Right cardiac atrium (tissue), 5 donors: ENCODE measurements around the gene PLGRKT. TPM values are rescaled to one million over a fixed set of nuclear protein-coding genes. Genes with fewer than 3 reads are reported as not detected.

Source experiments
- ATAC-seq, 2 donors: fragments of 200-7000 bp; cut with Tn5 transposase; one replicate each; pipeline versions ENCODE4 v1.8.0 to v1.9.1; 2020; ENCODE audit warnings: moderate library complexity in 2 of 2, mild to moderate bottlenecking in 1 of 2
- DNase-seq, 3 donors: peaks; one replicate each; pipeline ENCODE4 v3.0.0-alpha.2; 2020
- H3K27ac ChIP-seq: one replicate; pipeline ENCODE4 v1.5.1; 2013; ENCODE audit warnings: mild to moderate bottlenecking, low read length, control low read depth, moderate library complexity
- H3K27me3 ChIP-seq: one replicate; pipeline ENCODE4 v1.6.1; 2013; ENCODE audit not compliant: control insufficient read depth, insufficient read depth
- H3K4me1 ChIP-seq: one replicate; pipeline ENCODE4 v1.6.1; 2013; ENCODE audit warnings: low read length; ENCODE audit not compliant: control insufficient read depth, insufficient read depth
- H3K4me3 ChIP-seq: one replicate; pipeline ENCODE4 v1.5.1; 2013; ENCODE audit warnings: low read length, control low read depth
- H3K9me3 ChIP-seq: one replicate; pipeline ENCODE4 v1.6.1; 2013; ENCODE audit warnings: low read length; ENCODE audit not compliant: control insufficient read depth
- WGBS: extraction: QIAGEN DNeasy Blood & Tissue Kit; methylation state at CpG from one replicate; pipeline ENCODE4 v1.1.7; 2013; 5-methylcytosine and 5-hydroxymethylcytosine counted together
- intact Hi-C, 4 donors: fragments of 100-400 bp; cut with DNase I; formaldehyde crosslinking; loops; one replicate each; pipeline versions ENCODE4 v1.11.0 to v1.14.0; 2022 to 2023
- long read RNA-seq, 4 donors: library from polyadenylated mRNA; unstranded; transcript quantifications; one replicate each; pipeline ENCODE4 v2.0.0, GENCODE V29; 2020 to 2021
- polyA plus RNA-seq: library from polyadenylated mRNA; stranded (reverse); fragments of 200-250 nt; gene quantifications from one replicate; pipeline ENCODE4 v1.2.3, GENCODE V29; 2013
- total RNA-seq, 4 donors: library from RNA; stranded (reverse); fragmentation: NEBNext Ultra II Directional; extraction: Animal tissue kit (Norgen Biotek cat#: 25700); gene quantifications; one replicate each; pipeline ENCODE4 v1.2.1, GENCODE V29; 2021
- donor health status: healthy with polysubstance abuse.
- donor health status: DM: no; HTN: yes; CAD: no.
- donor health status: DM: no; HTN: no; CAD: no.
- donor health status: DM: no; HTN: yes; CAD: no; lungs with severe emphysema.
- donor health status: DM: yes; HTN: yes; CAD: no.

Gene PLGRKT
- total RNA-seq (10 to 100 TPM; 31.5 to 40.3 (median 34.1) TPM), polyA plus RNA-seq (44.5 TPM)
- long read RNA-seq, donor 1, transcript PLGRKT-201 (6 exons, 932 nt) = major isoform, 35 of 46 reads
- long read RNA-seq, donor 1, partial matches to known transcripts = 4 of 46 reads
- long read RNA-seq, donor 1, other reads (novel, unspliced or antisense) = 7 of 46 reads
- long read RNA-seq, donor 2, transcript PLGRKT-201 (6 exons, 932 nt) = major isoform, 14 of 23 reads
- long read RNA-seq, donor 2, partial matches to known transcripts = 1 of 23 reads
- long read RNA-seq, donor 2, other reads (novel, unspliced or antisense) = 8 of 23 reads
- long read RNA-seq, donor 3, transcript PLGRKT-201 (6 exons, 932 nt) = major isoform, 26 of 34 reads
- long read RNA-seq, donor 3, partial matches to known transcripts = 0 of 34 reads
- long read RNA-seq, donor 3, other reads (novel, unspliced or antisense) = 8 of 34 reads
- long read RNA-seq, donor 4, transcript PLGRKT-201 (6 exons, 932 nt) = major isoform, 14 of 17 reads
- long read RNA-seq, donor 4, partial matches to known transcripts = 0 of 17 reads
- long read RNA-seq, donor 4, other reads (novel, unspliced or antisense) = 3 of 17 reads

- DNase-seq (peak; percentile 97 to 98 (median 98)), ATAC-seq (peak; percentile 99 to 100)
- intact Hi-C loops = loop anchor here in 2 of 4 donors (5.0 to 10.0 kb wide), 2 partner anchors 155 to 683 kb away; no protein-coding TSS in a partner anchor
- H3K27ac ChIP-seq = peak within 1 kb of the TSS; percentile 91
- under 1% methylated on average over 55 of the region's 55 CpGs for WGBS
- peak within 1 kb of the TSS; percentile 61 for H3K4me3 ChIP-seq
- peaks cover 5% of the 10 kb centered on the region for H3K4me1 ChIP-seq
- H3K9me3 ChIP-seq = no peaks in the 10 kb centered on the region
- no peaks in the 10 kb centered on the region for H3K27me3 ChIP-seq
Measured at GRCh38 chr9:5437254-5438216, at the start of gene PLGRKT. Gene PLGRKT, minus strand, starts transcription at chr9:5437925. Its CDS starts 5,948 bp downstream, at chr9:5431977.

GRCh38 chr9:5486988-5487387 lies 49.3 kb upstream of the PLGRKT start:
- DNase-seq (no peak), ATAC-seq (no peak)
- Histone ChIP-seq H3K4me1 (no peaks in the 10 kb centered on the region), H3K27ac (no peak overlapping the region), H3K9me3 (no peaks in the 10 kb centered on the region), H3K27me3 (no peaks in the 10 kb centered on the region), H3K4me3 (no peak overlapping the region)
- intact Hi-C loops = loop anchor here in 1 of 4 donors (10.0 kb wide), 1 partner anchor 58 kb away; no protein-coding TSS in a partner anchor
- WGBS = 95% methylated on average over 5 of the region's 5 CpGs

- Histone ChIP-seq H3K27ac (no peak overlapping the region), H3K4me3 (no peak overlapping the region), H3K27me3 (no peaks in the 10 kb centered on the region), H3K9me3 (no peaks in the 10 kb centered on the region), H3K4me1 (no peaks in the 10 kb centered on the region)
- WGBS = 84% methylated on average over 5 of the region's 5 CpGs
- intact Hi-C loops = loop anchor here in 1 of 4 donors (10.0 kb wide), 1 partner anchor 59 kb away; no protein-coding TSS in a partner anchor
- no peak for ATAC-seq
- no peak for DNase-seq
Measured at GRCh38 chr9:5485378-5486085, 47.8 kb upstream of the PLGRKT start.

GRCh38 chr9:5483306-5483705 lies 45.6 kb upstream of the PLGRKT start:
- no peak overlapping the region for H3K27ac ChIP-seq
- intact Hi-C loops = loop anchor here in 1 of 4 donors (10.0 kb wide), 1 partner anchor 61 kb away; no protein-coding TSS in a partner anchor
- H3K27me3 ChIP-seq = no peaks in the 10 kb centered on the region
- no peak for ATAC-seq
- no peaks in the 10 kb centered on the region for H3K4me1 ChIP-seq
- H3K4me3 ChIP-seq = no peak overlapping the region
- no peaks in the 10 kb centered on the region for H3K9me3 ChIP-seq
- no peak for DNase-seq
- 90% methylated on average over 2 of the region's 2 CpGs for WGBS

- H3K27me3 ChIP-seq = no peaks in the 10 kb centered on the region
- no peak overlapping the region for H3K4me3 ChIP-seq
- 88% methylated on average over 8 of the region's 8 CpGs for WGBS
- ATAC-seq (no peak), DNase-seq (no peak)
- no peaks in the 10 kb centered on the region for H3K9me3 ChIP-seq
- H3K4me1 ChIP-seq = no peaks in the 10 kb centered on the region
- intact Hi-C loops = loop anchor here in 1 of 4 donors (10.0 kb wide), 1 partner anchor 63 kb away; no protein-coding TSS in a partner anchor
- no peak overlapping the region for H3K27ac ChIP-seq
Measured at GRCh38 chr9:5482194-5482593, 44.5 kb upstream of the PLGRKT start.

- intact Hi-C loops = loop anchor here in 1 of 4 donors (10.0 kb wide), 1 partner anchor 63 kb away; no protein-coding TSS in a partner anchor
- WGBS = 85% methylated on average over 5 of the region's 5 CpGs
- no peaks in the 10 kb centered on the region for H3K27me3 ChIP-seq
- H3K27ac ChIP-seq = no peak overlapping the region
- H3K9me3 ChIP-seq = no peaks in the 10 kb centered on the region
- DNase-seq (no peak), ATAC-seq (no peak)
- no peak overlapping the region for H3K4me3 ChIP-seq
- H3K4me1 ChIP-seq = no peaks in the 10 kb centered on the region
Measured at GRCh38 chr9:5481322-5482040, 43.8 kb upstream of the PLGRKT start.

- intact Hi-C loops = loop anchor here in 1 of 4 donors (10.0 kb wide), 1 partner anchor 64 kb away; no protein-coding TSS in a partner anchor
- DNase-seq (no peak), ATAC-seq (no peak)
- Histone ChIP-seq H3K9me3 (no peaks in the 10 kb centered on the region), H3K4me3 (no peak overlapping the region), H3K27ac (no peak overlapping the region), H3K4me1 (no peaks in the 10 kb centered on the region), H3K27me3 (no peaks in the 10 kb centered on the region)
- 94% methylated on average over 4 of the region's 4 CpGs for WGBS
Measured at GRCh38 chr9:5480919-5481318, 43.2 kb upstream of the PLGRKT start.

GRCh38 chr9:5479994-5480694 lies 42.4 kb upstream of the PLGRKT start:
- intact Hi-C loops = loop anchor here in 1 of 4 donors (10.0 kb wide), 1 partner anchor 65 kb away; no protein-coding TSS in a partner anchor
- no peaks in the 10 kb centered on the region for H3K9me3 ChIP-seq
- no peak for DNase-seq
- H3K27ac ChIP-seq = no peak overlapping the region
- no peaks in the 10 kb centered on the region for H3K4me1 ChIP-seq
- no peak for ATAC-seq
- H3K4me3 ChIP-seq = no peak overlapping the region
- no peaks in the 10 kb centered on the region for H3K27me3 ChIP-seq
- WGBS = 83% methylated on average over 3 of the region's 3 CpGs

- intact Hi-C loops = no loop called here
- 70% methylated on average over 2 of the region's 2 CpGs for WGBS
- Histone ChIP-seq H3K27me3 (no peaks in the 10 kb centered on the region), H3K4me3 (no peak overlapping the region), H3K27ac (no peak overlapping the region), H3K4me1 (no peaks in the 10 kb centered on the region), H3K9me3 (no peaks in the 10 kb centered on the region)
- no peak for ATAC-seq
- DNase-seq = no peak
Measured at GRCh38 chr9:5478206-5478605, 40.5 kb upstream of the PLGRKT start.
